ENCODE results near the gene KIF3A. TPM values are rescaled to one million over a fixed set of nuclear protein-coding genes. Genes with fewer than 3 reads are reported as not detected.

KIF3A gene
- total and polyA plus RNA-seq, 2 of the 8 experiments (the other 6 are each of a cell fraction or from before 2014, with no cell fraction given): 3.1 to 13.1 TPM

DNA sequence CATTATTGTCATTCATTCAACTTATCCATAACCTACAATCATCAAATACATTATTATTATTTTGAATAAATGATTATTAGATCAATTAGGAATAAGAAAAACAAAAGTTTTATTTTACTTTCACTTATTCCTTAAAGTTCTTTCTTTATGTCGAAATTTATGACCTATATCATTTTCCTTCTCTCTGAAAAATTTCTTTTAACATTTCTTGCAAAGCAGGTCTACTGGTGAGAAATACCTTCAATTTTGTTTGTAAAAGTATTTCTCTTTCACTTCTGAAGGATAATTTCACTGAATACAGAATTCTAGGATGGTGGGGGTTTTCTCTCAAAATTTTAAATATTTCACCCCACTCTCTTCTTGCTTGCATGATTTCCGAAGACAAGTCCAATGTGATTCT lies 7.3 kb upstream of the KIF3A start:
- Histone ChIP-seq H3K14ac (ENCODE audit: insufficient read length) (no peak overlapping the region), H2BK12ac (ENCODE audit: low read depth, low read length) (no peak overlapping the region), H2BK120ac (replicated peaks; ENCODE audit: low read depth, low read length) (no peak overlapping the region), H3K23ac (ENCODE audit: insufficient read length) (no peak overlapping the region), H3K79me2 (ENCODE audit: control insufficient read depth in 1 of 2, insufficient read depth in 2 of 2, low read length in 2 of 2) (no peaks in the 10 kb centered on the region), H3K4me3 (ENCODE audit: extremely low read depth in 1 of 4, insufficient read depth in 2 of 4, low read depth in 3 of 4, low read length in 4 of 4) (no peak overlapping the region), H4K20me1 (replicated peaks in 1 of 2; ENCODE audit: control insufficient read depth in 1 of 2, insufficient read depth in 2 of 2, low read length in 2 of 2) (no peaks in the 10 kb centered on the region), H3K27ac (ENCODE audit: low read depth, low read length) (no peak overlapping the region), H2AK5ac (ENCODE audit: low read depth, low read length) (no peak overlapping the region), H3K4me1 (replicated peaks in 1 of 4; ENCODE audit: control insufficient read depth in 3 of 4, insufficient read depth in 4 of 4, low read length in 3 of 4) (peaks cover 0 to 4% (median 0%) of the 10 kb centered on the region in 4 experiments; a peak in 2 of 7 replicates), H4K5ac (ENCODE audit: insufficient read length, low read depth, low read length) (no peak overlapping the region), H3K18ac (ENCODE audit: extremely low read depth, low read length) (no peak overlapping the region), H3K9me3 (ENCODE audit: insufficient read depth in 2 of 2, low read depth in 1 of 2, low read length in 1 of 2) (no peaks in the 10 kb centered on the region), H2BK15ac (ENCODE audit: low read length) (no peak overlapping the region), H3K23me2 (ENCODE audit: low read depth, low read length) (peaks cover 7% of the 10 kb centered on the region; the same call in 1 of the 2 replicates), H2BK5ac (ENCODE audit: low read depth, low read length) (no peak overlapping the region), H2AFZ (ENCODE audit: low read length) (no peak overlapping the region), H4K8ac (ENCODE audit: extremely low read depth, insufficient read depth, low read length) (no peak overlapping the region), H2BK20ac (ENCODE audit: low read length) (no peak overlapping the region), H3K4ac (replicated peaks; ENCODE audit: insufficient read length, low read depth, low read length) (no peak overlapping the region), H3K4me2 (ENCODE audit: insufficient read depth in 1 of 2, low read depth in 2 of 2, low read length in 2 of 2) (no peak overlapping the region), H3K9ac (replicated peaks in 1 of 4; ENCODE audit: extremely low read depth in 1 of 4, low read depth in 3 of 4, low read length in 3 of 4) (no peak overlapping the region), H3K27me3 (replicated peaks in 1 of 4; ENCODE audit: control insufficient read depth in 3 of 4, extremely low read depth in 1 of 4, insufficient read depth in 3 of 4, low read length in 3 of 4) (peaks cover 23 to 39% (median 34%) of the 10 kb centered on the region in 4 experiments), H4K91ac (replicated peaks; ENCODE audit: insufficient read length, low read length) (no peak overlapping the region), H3K79me1 (ENCODE audit: low read depth, low read length) (no peaks in the 10 kb centered on the region), H3K36me3 (ENCODE audit: control insufficient read depth in 2 of 4, insufficient read depth in 4 of 4, low read length in 3 of 4) (peaks cover 0 to 7% (median 0%) of the 10 kb centered on the region in 4 experiments; a peak in 1 of 8 replicates), H3K56ac (replicated peaks; ENCODE audit: insufficient read length, low read depth, low read length) (no peak overlapping the region)
- ChIA-PET POLR2A (ENCODE audit: partially characterized antibody) (no interaction called here), CTCF (ENCODE audit: partially characterized antibody) (interaction anchor here (0.6 to 18.2 kb wide), 5 partner anchors 10 to 143 kb away, joined by 3 to 322 read pairs (median 3); partner anchors contain the start of gene SHROOM1)
- FAIRE-seq (no peak), DNase-seq (ENCODE audit: low read depth in 1 of 2, low spot score in 2 of 2) (no peak)
- WGBS, 2 experiments (ENCODE audit: extremely low coverage in 1 of 2, insufficient coverage in 1 of 2, insufficient read length in 1 of 2, insufficient replicate concordance in 2 of 2, low coverage in 1 of 2, low lambda C conversion rate in 2 of 2, missing lambda C conversion rate in 1 of 2): 62% methylated on average over 2 of the region's 2 CpGs; no CpG with 5 or more reads in 1 of the 2 experiments
- TF ChIP-seq CEBPB (IDR thresholded peaks at IDR 0.05; ENCODE audit: low read depth, low read length) (no peak), KDM5A (IDR thresholded peaks at IDR 0.05; ENCODE audit: low read length) (no peak), BCL11A (IDR thresholded peaks at IDR 0.05; ENCODE audit: low read depth in 2 of 2, low read length in 2 of 2) (no peak)
